HFF-Myc (cell line): ENCODE results near the gene DENND1C.

Experiments
- DNase-seq: peaks from one replicate; pipeline ENCODE4 v3.0.0-alpha.2; 2011; ENCODE audit warnings: low read depth; ENCODE audit errors: extremely low read depth
- H3K4me3 ChIP-seq: replicated peaks from 2 replicates; pipeline ENCODE4 v1.5.1; 2011; ENCODE audit warnings: low read depth, mild to moderate bottlenecking, control low read depth, low read length
- TF ChIP-seq, protein P1 (sequence below): IDR thresholded peaks from 2 replicates; pipeline ENCODE4 v1.5.1; 2012; ENCODE audit warnings: mild to moderate bottlenecking, low read depth, low read length, control low read depth; ENCODE audit errors: missing control alignments

Gene DENND1C

DNA sequence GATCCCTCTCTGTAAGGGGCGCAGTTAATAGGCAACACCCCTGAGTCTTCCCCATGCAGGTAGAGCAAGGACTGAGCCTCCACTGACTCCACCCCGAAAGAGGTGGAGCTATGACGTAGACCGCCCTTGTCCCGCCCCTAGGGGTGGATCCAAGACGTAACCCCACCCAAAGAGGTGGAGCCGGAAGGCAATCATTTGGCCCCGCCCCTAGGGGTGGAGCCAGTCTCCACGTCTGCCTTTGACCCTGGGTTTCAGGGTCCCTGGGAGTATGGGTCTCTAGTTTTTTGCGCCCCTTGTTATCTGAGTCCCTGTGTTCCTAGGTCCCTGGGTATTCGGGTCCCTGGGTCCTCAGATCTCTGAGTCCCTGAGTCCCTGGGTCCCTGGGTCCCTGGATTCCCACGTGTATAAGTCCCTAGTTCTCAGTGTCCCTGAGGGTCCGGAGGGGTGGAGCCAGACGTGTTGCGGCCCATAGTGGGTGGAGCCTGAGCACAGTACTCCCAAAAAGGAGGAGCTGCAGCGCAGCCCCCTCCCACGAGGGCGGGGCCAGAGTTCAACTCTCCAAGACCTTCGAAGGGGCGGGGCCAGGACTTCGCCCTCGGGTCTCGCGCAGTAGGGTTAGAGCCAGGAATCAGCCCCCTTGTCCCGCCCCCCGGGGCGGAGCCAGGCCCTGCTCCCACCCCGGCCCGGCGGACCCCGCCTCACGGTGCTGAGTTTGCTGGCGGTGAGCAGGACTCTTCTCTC, 5.3 kb downstream of the DENND1C start:
- TF ChIP-seq, protein P1, sequence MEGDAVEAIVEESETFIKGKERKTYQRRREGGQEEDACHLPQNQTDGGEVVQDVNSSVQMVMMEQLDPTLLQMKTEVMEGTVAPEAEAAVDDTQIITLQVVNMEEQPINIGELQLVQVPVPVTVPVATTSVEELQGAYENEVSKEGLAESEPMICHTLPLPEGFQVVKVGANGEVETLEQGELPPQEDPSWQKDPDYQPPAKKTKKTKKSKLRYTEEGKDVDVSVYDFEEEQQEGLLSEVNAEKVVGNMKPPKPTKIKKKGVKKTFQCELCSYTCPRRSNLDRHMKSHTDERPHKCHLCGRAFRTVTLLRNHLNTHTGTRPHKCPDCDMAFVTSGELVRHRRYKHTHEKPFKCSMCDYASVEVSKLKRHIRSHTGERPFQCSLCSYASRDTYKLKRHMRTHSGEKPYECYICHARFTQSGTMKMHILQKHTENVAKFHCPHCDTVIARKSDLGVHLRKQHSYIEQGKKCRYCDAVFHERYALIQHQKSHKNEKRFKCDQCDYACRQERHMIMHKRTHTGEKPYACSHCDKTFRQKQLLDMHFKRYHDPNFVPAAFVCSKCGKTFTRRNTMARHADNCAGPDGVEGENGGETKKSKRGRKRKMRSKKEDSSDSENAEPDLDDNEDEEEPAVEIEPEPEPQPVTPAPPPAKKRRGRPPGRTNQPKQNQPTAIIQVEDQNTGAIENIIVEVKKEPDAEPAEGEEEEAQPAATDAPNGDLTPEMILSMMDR, result no peak
- no peak overlapping the region for H3K4me3 ChIP-seq

DNA sequence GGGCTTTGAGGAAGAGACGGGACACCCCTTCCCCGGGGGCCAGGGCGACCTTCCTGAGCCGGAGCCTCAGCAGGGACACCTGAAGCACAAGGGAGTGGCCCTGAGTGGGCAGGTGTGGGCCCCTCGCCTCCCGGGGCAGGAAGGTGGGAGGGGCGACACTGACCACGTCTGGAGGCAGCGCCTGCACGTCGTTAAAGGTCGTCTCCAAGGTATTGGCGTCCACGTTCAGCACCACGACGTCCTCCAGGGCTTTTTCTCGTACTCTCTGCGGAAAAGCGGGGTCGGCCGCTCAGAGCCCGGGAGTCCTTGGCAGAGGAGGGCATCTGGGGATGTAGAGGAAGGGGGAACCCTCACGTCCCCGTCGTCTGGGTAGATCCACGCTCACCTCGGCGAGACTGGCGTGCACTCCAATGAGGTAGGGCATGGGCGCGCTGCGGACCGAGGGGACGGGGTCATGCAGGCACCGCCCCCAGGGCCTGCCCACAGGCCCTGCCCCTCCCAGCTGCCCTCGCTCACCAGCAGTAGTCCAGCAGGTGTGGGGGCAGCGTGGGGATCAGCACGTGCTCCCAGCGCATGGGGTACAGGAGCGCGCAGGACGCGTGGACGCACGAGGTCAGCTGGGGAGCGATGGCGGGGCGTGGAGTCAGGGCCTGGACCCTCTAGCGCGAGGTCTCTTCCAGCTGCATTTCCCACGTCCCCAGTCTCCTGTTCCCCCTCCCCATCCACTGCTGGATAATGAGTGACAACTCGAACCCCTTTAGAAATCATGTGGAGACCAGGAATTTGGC, 6.1 kb downstream of the DENND1C start:
- no peak overlapping the region for H3K4me3 ChIP-seq
- DNase-seq, result no peak
- TF ChIP-seq, protein P1, result no peak

More for the DNA sequence above, 5.3 kb downstream of the DENND1C start:
- no peak for DNase-seq

GRCh38 chr19:6473647-6474046, 7.9 kb downstream of the DENND1C start:
- TF ChIP-seq, protein P1, result no peak
- DNase-seq, result no peak
- H3K4me3 ChIP-seq, result no peak overlapping the region

GRCh38 chr19:6472713-6473112, 8.9 kb downstream of the DENND1C start:
- DNase-seq, result no peak
- TF ChIP-seq, protein P1, result no peak

DNA sequence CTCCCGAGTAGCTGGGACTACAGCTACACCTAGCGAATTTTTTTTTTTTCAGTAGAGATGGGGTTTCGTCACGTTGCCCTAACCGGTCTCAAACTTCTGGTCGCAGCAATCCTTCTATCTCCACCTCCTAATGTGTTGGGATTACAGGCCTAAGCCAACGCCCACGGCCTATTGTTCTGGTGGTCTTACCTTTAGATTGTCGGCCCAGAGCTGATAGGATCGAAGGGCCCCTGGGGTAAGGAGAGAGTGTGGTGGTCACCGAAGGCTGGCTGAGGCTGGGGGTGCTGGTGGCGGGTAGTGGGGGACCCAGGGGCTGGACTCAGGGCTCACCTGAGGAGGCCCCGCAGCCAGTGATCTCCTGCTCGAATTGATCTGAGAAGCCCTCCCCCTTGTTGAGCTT, 10.5 kb downstream of the DENND1C start:
- TF ChIP-seq, protein P1, result no peak
- H3K4me3 ChIP-seq, result no peak overlapping the region
- no peak for DNase-seq

More at GRCh38 chr19:6472713-6473112, 8.9 kb downstream of the DENND1C start:
- no peak overlapping the region for H3K4me3 ChIP-seq

DNA sequence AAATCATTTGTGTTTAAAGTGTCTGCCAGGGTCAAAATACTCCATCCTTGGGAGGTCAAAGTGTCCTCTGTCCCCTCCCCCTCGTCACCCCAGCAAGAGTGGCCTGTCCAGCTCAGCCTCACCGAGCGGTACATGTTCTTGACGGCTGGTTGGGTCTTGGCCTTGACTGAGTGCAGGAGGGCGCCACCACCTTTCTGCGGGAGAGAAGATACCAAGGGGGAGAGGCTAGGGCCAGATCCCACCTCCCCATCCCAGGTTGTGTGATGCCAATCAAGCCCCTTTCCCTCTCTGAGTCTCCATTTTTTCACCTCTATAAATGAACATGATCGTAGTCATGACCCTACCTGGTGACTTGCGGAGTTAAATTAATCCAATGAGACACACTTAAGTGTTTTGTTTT, 11.4 kb downstream of the DENND1C start:
- DNase-seq, result no peak
- TF ChIP-seq, protein P1, result no peak
- no peak overlapping the region for H3K4me3 ChIP-seq
